Activated T-cell treated with anti-CD3 and anti-CD28 coated beads, Interleukin-2, amount 50 U/mL, for 48 hours (primary cell): Measurements from ENCODE around the gene PI4KA.

Experiments used
- DNase-seq, 2 experiments: peaks; one replicate each; pipeline ENCODE4 v3.0.0-alpha.2; 2020

PI4KA gene

DNA sequence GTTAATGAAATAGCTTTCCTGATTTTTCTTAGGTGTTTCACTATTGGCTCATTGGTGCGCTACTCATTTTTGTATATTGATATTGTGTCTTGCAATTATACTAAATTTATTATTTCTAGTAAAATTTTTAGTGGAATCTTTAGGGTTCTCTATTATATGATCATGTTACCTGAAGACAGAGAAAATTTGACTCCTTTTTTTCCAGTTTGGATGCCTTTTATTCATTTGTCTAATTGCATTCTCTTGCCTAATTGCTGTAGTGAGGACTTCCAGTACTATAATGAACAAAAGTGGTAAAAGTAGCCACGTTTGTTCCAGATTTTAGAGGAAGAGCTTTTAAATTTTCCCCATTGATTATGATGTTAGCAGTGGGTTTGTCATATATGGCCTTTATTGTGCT, 198.7 kb downstream of the PI4KA start:
- DNase-seq = no peak

DNA sequence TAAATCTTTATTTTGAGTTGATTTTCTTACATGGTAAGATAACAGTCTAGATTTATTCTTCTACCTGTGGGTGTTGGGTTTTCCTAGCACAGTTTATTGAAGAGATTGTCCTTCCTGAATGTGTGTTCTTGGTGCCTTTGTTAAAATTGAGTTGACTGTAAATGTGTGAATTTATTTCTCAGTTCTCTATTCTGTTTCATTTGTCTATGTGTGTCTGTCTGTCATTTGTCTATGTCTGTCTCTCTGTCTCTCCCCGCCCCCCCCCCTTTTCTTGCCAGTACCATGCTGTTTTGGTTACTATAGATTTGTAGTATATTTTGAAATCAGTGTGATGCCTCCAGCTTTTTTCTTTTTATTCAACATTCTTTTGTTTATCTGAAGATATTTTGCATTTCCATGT, 199.4 kb downstream of the PI4KA start:
- no peak for DNase-seq

DNA sequence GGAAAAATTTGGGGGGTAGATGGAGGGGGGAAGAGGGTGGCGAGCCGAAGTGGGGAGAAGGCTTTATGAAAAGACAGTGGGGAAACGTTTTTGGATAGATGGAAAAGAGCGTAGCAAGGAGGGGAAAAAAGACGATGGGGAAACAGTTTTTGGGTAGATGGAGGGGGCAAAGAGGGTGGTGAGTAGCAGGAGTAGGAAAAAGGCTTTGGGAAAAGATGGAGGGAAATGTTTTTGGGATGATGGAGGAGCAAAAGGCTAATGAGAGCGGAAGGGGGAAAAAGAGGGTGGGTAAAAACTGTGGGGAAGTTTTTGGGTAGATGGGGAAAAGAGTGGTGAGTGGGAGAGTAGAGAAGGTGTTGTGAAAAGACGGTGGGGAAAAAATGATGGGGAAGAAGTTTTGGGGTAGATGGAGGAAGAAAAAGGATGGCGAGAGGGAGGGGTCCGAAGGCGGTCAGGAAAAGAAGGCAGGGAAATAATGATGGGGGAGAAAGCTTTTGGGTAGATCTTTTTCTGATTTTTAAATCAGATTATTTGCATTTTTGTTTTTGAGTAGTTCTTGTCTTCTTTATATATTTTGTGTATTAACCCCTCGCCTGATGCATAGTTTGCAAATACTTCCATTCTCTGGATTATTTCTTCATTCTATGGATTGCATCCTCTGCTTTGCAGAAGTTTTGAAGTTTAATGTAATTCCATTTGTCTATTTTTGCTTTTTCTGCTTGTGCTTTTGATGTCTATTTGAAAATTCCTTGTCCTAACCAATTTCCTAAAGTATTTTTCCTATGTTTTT, 200.0 kb downstream of the PI4KA start:
- DNase-seq = no peak

DNA sequence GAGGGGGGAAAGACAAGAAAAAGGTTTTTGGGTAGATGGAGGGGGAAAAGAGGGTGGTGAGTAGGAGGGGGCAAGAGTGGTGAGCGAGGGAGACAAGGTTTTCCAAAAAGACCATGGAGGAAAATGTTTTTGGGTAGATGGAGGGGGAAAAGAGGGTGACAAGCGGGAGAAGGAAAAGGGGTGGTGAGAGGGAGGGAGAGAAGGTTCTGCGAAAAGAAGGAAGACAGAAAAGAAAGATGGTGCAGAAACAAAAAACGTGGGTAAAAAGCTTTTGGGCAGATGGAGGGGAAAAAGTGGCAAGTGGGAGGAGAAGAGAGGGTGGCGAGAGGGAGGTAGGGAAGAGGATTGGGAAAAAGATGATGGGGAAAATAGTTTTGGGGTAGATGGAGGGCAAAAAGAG, 200.6 kb downstream of the PI4KA start:
- DNase-seq = no peak
